HG03103 (cell line): Measurements from ENCODE around the gene CASP9.

Experiments used
- ATAC-seq: cut with Tn5 transposase; IDR thresholded peaks from one replicate; pipeline ENCODE4 v1.9.1; 2021; ENCODE audit warnings: low read depth; ENCODE audit not compliant: unreplicated experiment

The CASP9 gene

GRCh38 chr1:15524021-15524282, at the start of gene CASP9:
CASP9 (minus strand) TSS chr1:15524215; CDS start chr1:15524200, 15 bp downstream.
- no peak for ATAC-seq

DNA sequence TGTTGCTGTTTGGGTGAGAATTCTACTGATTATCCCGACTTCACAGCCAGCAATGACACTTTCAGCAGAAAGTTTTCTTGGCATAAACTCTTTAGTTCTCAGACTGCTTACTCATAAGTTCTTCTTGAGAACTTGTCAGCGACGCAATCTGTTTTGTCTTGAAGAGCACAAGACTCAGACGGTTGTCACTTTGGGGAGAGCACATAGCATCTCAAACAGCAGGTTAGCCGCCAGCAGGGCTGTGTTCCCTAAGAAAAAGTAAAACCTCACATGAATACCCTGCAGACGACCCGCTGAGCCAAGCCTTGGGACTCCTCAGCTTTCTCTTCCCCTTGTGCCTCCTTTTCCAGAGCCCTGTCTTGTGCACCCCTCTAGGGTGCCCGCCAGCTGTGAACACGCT, 49.5 kb upstream of the CASP9 start:
- no peak for ATAC-seq

DNA sequence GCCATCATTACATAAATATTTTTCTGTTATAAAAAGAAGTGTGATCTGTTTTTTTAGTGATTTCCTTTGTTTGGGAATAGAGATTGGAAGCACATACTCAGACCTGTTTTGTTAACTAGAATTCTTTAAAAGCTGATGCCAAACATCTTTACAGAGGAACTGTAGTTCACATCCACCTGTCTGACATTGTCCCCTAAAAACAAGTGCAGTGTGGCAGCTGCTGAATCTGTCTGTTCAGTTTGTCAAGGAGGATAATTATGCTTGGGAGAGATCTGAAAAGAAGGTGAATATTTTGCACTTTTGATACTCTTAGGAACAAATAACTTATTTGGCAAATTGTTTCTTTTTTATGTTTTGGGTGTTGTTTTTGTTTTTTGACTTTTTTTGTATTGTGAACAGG, 47.3 kb upstream of the CASP9 start:
- no peak for ATAC-seq

GRCh38 chr1:15570861-15571260, 46.8 kb upstream of the CASP9 start:
- ATAC-seq: no peak

GRCh38 chr1:15568387-15569073, 44.5 kb upstream of the CASP9 start:
- ATAC-seq: no peak

DNA sequence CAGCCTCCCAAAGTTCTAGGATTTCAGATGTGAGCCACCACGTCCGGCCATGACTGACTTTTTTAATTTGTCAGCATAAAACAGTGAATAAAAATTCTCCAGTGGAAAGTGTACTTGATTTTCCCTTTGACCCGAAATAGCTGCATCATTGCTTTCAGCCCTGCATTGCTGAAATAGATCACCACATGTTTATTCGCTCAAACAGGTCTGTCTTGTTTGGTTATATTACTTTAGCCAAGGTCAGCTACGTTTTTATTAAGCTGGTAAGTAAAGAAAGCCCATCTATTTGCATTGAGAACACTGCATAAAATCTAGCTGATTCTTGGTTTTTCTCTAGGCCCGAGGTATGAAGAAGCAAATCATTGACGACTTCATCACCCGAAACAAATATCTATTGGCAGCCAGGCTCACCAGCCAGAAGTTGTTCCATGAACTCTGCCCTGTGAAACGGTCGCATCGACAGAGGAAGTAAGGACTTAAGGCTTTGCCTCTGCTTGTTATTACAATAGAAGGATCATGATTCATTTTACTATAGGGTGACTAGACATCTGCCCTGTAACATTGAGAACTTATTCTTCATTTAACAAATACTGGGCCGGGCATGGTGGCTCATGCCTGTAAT, 35.3 kb upstream of the CASP9 start:
- ATAC-seq: no peak

DNA sequence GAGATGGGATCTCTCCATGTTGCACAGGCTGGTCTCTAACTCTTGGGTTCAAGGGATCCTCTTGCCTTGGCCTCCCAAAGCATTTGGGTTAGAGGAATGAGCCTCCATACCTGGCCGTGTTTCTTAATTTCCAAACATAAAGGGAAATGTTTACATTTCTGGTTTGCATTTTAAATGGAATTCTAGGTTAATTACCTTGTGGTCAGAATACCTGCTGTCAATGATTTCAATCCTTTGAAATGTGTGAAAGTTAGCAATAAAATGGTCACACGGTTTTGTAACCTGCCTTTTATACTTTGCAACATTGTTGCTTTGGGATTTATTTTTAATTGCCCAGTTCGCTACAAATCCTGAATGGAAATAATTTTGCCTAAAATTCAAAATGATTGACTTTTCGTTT, 34.5 kb upstream of the CASP9 start:
- ATAC-seq: no peak

DNA sequence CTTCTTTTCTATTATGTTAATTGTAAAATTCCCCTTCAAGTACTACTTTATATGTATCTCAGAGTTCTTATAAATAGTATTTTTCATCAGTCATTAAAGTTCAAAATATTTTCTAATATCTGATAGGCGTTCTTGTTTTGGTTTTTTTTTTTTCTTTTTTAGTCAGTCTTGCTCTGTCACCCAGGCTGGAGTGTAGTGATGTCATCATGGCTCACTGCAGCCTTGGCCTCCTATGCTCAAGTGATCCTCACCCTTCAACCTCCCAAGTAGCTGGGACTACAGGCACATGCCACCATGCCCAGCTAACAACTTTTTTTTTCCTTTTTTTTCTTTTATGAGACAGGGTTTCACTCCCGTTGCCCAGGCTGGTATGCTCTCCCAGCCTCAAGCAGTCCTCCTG, 33.6 kb upstream of the CASP9 start:
- no peak for ATAC-seq

- no peak for ATAC-seq
Measured at GRCh38 chr1:15557008-15557407, 33.0 kb upstream of the CASP9 start.

- ATAC-seq: no peak
Measured at GRCh38 chr1:15550573-15550972, 26.6 kb upstream of the CASP9 start.

- ATAC-seq: no peak
Measured at GRCh38 chr1:15546641-15547040, 22.6 kb upstream of the CASP9 start.

GRCh38 chr1:15543589-15544568, 19.9 kb upstream of the CASP9 start:
- no peak for ATAC-seq

DNA sequence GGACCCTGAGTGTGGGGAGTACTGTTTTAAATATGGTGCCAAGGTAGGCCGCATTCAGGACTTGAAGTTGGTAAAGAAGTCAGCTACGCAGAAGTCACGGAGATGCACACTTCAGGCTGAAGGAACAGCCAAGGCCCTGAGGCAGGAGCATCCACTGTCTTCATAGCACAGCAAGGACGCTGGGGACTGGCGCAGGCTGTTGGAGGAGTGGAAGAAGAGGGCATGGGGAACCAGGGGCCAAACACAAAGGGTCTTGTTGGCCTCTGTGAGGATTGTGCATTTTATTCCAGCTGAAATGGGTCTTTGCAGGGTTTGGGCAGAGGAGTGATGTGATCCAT, 19.2 kb upstream of the CASP9 start:
- ATAC-seq: no peak

- no peak for ATAC-seq
Measured at GRCh38 chr1:15542388-15543250, 18.6 kb upstream of the CASP9 start.

GRCh38 chr1:15541231-15541792, 17.3 kb upstream of the CASP9 start:
- ATAC-seq: no peak

- ATAC-seq: no peak
Measured at GRCh38 chr1:15540186-15540585, 16.2 kb upstream of the CASP9 start.

DNA sequence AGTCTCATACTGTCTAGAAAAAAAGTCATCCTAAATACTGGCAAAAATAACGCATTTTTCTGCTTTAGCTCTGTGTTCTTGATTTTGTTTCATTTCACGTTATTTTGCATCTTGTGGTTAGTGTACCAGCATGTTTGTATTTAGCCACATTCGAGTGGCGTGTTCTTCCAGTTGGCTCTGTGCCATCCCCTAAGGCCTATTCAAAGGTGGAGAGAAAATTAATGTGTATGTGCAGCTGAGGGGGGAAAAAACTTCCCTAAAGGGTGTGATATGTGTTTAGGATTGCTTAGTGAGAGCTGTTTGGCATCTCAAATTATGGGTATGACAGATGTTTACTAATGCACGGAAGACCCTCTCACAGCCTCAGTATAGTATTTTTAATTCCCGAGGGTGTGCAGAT, 14.8 kb upstream of the CASP9 start:
- no peak for ATAC-seq

- ATAC-seq: no peak
Measured at GRCh38 chr1:15531682-15532081, 7.7 kb upstream of the CASP9 start.

DNA sequence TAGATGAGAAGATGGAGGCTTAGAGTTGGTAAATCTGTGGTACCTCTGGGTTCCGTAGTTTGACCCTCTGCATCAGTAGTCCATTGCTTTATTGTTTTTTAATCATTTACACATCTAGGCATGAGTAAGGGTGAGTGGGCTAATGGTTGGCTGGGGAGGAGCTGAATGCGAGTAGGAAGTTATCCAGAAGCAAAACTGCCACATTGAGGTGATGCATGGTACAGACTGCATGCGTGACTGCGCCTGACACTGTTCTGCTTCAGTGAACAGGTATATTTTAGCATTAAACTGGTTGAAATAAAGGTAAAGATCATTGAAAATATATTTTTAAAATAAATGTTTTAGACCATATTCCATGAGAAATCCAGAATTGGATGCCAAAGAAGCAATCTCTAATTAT, 7.0 kb upstream of the CASP9 start:
- ATAC-seq: no peak

GRCh38 chr1:15526490-15527339, 2.7 kb upstream of the CASP9 start, which contains the start of gene DNAJC16:
DNAJC16 (plus strand) TSS chr1:15526848; CDS start chr1:15529106, 2,258 bp downstream.
- peak; percentile 54 for ATAC-seq
